Panc1 (cell line): ENCODE results near the gene IFFO2.

Experiments
- TF ChIP-seq, protein P1 (sequence below): fragments of 450-650 bp; IDR thresholded peaks from 2 replicates; pipeline ENCODE4 v1.5.1; 2017; ENCODE audit warnings: mild to moderate bottlenecking
- TF ChIP-seq, protein P2 (sequence below), 2 experiments: IDR thresholded peaks; 2 replicates each; pipeline ENCODE4 v1.6.1; 2011 to 2012; ENCODE audit warnings: low read depth in 2 of 2, control low read depth in 1 of 2, low read length in 1 of 2, mild to moderate bottlenecking in 1 of 2, moderate library complexity in 1 of 2; ENCODE audit not compliant: insufficient read depth in 1 of 2

DNA sequence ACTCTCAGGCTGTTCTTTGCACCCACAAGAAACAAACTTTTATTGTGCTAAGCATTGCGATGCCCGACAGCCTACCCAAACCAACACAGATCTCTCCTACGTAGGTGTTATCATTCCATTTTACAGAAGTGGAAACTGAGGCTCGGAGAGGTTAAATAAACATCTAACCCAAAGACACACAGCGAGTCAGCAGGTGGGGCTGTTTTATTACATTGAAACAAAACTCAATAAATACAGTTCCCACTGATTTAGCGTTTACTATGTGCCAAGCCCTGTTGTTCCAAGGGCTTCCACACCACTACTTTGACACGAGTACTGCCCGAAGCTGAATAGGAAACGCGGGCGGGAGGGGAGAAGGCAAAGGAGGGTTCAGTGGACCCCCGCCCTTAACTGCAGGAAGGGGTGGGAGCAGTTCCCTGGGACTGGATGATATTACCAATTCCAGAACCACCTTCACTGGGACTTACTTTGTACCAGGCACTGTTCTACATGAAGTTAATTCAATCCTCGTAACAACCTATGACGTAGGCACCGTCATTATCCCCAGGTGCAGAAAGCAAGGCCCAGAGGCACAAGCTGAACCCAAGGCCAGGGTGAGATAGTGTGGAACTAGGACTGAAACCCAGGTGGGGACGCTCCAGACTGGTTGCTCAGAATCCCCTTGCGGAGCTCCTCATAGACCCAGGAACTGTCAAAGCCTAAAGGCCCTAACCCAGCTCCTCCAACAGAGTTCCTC, 34.8 kb downstream of the IFFO2 start:
- TF ChIP-seq, protein P1, sequence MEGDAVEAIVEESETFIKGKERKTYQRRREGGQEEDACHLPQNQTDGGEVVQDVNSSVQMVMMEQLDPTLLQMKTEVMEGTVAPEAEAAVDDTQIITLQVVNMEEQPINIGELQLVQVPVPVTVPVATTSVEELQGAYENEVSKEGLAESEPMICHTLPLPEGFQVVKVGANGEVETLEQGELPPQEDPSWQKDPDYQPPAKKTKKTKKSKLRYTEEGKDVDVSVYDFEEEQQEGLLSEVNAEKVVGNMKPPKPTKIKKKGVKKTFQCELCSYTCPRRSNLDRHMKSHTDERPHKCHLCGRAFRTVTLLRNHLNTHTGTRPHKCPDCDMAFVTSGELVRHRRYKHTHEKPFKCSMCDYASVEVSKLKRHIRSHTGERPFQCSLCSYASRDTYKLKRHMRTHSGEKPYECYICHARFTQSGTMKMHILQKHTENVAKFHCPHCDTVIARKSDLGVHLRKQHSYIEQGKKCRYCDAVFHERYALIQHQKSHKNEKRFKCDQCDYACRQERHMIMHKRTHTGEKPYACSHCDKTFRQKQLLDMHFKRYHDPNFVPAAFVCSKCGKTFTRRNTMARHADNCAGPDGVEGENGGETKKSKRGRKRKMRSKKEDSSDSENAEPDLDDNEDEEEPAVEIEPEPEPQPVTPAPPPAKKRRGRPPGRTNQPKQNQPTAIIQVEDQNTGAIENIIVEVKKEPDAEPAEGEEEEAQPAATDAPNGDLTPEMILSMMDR: no peak
- TF ChIP-seq, protein P2, sequence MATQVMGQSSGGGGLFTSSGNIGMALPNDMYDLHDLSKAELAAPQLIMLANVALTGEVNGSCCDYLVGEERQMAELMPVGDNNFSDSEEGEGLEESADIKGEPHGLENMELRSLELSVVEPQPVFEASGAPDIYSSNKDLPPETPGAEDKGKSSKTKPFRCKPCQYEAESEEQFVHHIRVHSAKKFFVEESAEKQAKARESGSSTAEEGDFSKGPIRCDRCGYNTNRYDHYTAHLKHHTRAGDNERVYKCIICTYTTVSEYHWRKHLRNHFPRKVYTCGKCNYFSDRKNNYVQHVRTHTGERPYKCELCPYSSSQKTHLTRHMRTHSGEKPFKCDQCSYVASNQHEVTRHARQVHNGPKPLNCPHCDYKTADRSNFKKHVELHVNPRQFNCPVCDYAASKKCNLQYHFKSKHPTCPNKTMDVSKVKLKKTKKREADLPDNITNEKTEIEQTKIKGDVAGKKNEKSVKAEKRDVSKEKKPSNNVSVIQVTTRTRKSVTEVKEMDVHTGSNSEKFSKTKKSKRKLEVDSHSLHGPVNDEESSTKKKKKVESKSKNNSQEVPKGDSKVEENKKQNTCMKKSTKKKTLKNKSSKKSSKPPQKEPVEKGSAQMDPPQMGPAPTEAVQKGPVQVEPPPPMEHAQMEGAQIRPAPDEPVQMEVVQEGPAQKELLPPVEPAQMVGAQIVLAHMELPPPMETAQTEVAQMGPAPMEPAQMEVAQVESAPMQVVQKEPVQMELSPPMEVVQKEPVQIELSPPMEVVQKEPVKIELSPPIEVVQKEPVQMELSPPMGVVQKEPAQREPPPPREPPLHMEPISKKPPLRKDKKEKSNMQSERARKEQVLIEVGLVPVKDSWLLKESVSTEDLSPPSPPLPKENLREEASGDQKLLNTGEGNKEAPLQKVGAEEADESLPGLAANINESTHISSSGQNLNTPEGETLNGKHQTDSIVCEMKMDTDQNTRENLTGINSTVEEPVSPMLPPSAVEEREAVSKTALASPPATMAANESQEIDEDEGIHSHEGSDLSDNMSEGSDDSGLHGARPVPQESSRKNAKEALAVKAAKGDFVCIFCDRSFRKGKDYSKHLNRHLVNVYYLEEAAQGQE (IDR thresholded peaks at IDR 0.05; ENCODE audit: insufficient read depth in 1 of 2, low read depth in 2 of 2, low read length in 1 of 2): no peak
